ENCODE results near the gene RASSF5.

DNA sequence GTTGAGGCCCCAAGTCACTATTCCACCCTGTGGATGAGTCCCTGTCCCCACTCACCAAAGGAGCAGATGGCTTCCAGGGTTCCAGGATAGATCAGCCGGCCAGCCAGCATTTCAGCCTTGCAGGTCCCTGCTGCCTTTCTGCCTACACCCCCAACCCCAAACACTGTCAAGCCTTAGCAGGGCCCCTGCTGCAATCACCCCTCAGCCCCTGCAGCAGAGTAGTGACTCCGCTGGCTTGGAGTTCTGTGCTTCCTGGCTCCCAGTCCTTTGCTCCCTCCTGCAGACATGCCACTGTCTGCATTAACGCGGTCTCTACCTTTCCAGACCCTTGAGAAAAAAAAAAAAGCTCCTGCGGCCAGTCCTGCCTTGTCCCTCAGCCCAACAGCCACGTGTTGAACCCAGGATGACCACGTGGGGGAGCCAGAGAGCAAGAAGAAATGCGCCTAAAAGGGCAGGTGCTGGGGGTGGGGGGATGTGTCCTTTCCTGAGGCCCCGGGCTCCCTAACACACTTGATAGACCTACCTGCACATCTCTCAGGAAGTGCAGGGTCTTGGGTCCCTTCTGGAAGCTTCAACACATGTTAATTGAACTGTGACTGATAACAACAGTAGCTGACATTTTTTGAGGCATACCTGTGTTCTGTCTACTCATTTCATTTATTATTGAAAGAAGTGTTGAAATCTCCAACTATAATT is 37.4 kb downstream of the RASSF5 start:
- TF ChIP-seq CTCF (IDR thresholded peaks at IDR 0.05; ENCODE audit: poor library complexity) (peak; percentile 88), EZH2phosphoT487 (IDR thresholded peaks at IDR 0.05; ENCODE audit: low read depth, severe bottlenecking, unreplicated experiment) (no peak), EZH2 (IDR thresholded peaks at IDR 0.05; ENCODE audit: borderline replicate concordance) (no peak)

All from hepatocyte (in vitro differentiated cells).